Effector memory CD8-positive, alpha-beta T cell (primary cell): ENCODE data around the gene RPEL1.
A peak's percentile ranks its signal among the peaks of the same experiment; 100 is the strongest.

Experiments
- ATAC-seq: fragments of 150-1000 bp; cut with Tn5 transposase; replicated peaks from 2 replicates; pipeline ENCODE4 v1.10.0; 2021; ENCODE audit warnings: mild to moderate bottlenecking, moderate library complexity
- DNase-seq, 3 experiments: peaks; one replicate each; pipeline ENCODE4 v3.0.0; 2021
- H3K27ac Mint-ChIP-seq, 2 donors: one replicate each; pipeline ENCODE4 v1.8.0; 2022; ENCODE audit warnings: mild to moderate bottlenecking in 2 of 2, mixed read lengths in 2 of 2, moderate library complexity in 2 of 2
- H3K27me3 Mint-ChIP-seq, 2 donors: one replicate each; pipeline ENCODE4 v1.8.0; 2022; ENCODE audit warnings: mixed read lengths in 2 of 2
- H3K36me3 Mint-ChIP-seq: one replicate; pipeline ENCODE4 v1.8.0; 2022; ENCODE audit warnings: mild to moderate bottlenecking, moderate library complexity, mixed read lengths; ENCODE audit not compliant: insufficient read depth
- H3K4me1 Mint-ChIP-seq, 2 donors: one replicate each; pipeline ENCODE4 v1.8.0; 2022; ENCODE audit warnings: low read depth in 2 of 2, mixed read lengths in 2 of 2
- H3K4me3 Mint-ChIP-seq, 2 donors: one replicate each; pipeline ENCODE4 v1.8.0; 2022; ENCODE audit warnings: mild to moderate bottlenecking in 2 of 2, mixed read lengths in 2 of 2, moderate library complexity in 2 of 2
- H3K9me3 Mint-ChIP-seq, 2 donors: one replicate each; pipeline ENCODE4 v1.8.0; 2022; ENCODE audit warnings: mixed read lengths in 2 of 2

Gene RPEL1

DNA sequence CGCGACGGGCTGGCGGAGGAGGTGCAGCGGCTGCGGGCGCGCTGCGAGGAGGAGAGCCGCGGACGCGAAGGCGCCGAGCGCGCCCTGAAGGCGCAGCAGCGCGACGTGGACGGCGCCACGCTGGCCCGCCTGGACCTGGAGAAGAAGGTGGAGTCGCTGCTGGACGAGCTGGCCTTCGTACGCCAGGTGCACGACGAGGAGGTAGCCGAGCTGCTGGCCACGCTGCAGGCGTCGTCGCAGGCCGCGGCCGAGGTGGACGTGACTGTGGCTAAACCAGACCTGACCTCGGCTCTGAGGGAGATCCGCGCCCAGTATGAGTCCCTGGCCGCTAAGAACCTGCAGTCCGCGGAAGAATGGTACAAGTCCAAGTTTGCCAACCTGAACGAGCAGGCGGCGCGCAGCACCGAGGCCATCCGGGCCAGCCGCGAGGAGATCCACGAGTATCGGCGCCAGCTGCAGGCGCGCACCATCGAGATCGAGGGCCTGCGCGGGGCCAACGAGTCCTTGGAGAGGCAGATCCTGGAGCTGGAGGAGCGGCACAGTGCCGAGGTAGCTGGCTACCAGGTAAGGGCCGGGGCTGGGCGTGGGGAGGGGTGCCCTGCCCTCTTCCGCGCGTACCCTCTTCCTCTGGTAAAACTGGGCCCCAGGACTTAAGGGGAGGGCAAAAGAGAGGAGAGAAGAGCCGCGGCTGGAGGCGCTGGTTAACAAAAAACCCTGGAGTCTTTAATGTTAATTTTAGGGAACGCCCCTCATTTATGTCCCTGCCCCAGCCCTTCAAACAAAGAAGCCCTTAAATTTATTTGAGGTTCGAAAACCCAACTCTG is 32.2 kb downstream of the RPEL1 start:
- no peak for ATAC-seq
- Mint-ChIP-seq H3K36me3 (no peaks in the 10 kb centered on the region), H3K4me3 (no peak overlapping the region), H3K4me1 (peaks cover 5 to 16% of the 10 kb centered on the region in 2 donors), H3K9me3 (peaks cover 0 to 8% of the 10 kb centered on the region in 2 donors), H3K27ac (peak overlapping the region in 1 of 2 donors; percentile 44), H3K27me3 (peaks cover 58 to 85% of the 10 kb centered on the region in 2 donors)
- DNase-seq = no peak

DNA sequence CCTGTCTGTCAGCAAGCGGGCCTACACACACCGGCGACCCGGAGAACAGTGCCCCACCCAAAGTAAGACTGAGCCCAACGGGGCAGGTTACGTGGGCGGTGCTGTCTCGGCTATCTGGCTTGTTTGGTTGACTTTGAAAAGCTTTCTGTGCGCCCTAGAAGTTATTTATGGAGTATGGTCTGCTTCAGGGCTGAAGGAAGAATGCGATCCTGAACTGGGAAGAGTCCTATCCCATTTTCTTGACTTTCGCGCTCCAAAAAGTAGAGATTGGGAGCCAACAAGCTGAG is 32.8 kb downstream of the RPEL1 start:
- peaks cover 5 to 16% of the 10 kb centered on the region in 2 donors for H3K4me1 Mint-ChIP-seq
- no peaks in the 10 kb centered on the region for H3K36me3 Mint-ChIP-seq
- H3K27ac Mint-ChIP-seq = no peak overlapping the region
- ATAC-seq (no peak), DNase-seq (no peak)
- peaks cover 0 to 8% of the 10 kb centered on the region in 2 donors for H3K9me3 Mint-ChIP-seq
- H3K27me3 Mint-ChIP-seq = peaks cover 63 to 82% of the 10 kb centered on the region in 2 donors
- H3K4me3 Mint-ChIP-seq = peak overlapping the region; percentile 29 to 40

DNA sequence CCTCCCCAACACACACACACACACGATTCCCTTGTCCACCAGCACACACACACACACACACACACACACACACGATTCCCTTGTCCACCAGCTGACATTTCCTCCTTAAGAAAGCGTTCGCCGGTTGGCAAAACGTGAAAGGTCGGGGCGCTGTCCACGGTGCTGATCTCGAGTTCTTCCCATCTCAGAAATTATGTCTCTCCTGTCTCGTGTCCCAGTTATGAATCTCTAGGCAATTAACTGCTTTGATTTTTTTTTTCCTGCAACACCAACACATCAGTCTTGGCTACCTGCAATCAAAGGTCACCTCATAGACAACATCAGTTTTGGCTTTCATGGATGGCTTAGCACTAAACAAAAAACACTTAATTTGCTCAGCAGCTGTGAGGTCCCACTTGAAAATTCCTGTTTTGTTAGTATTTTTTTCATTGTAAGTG is 33.2 kb downstream of the RPEL1 start:
- ATAC-seq (no peak), DNase-seq (peak in 2 of 3 experiments; percentile 15 to 22)
- H3K27ac Mint-ChIP-seq = no peak overlapping the region
- peaks cover 67 to 78% of the 10 kb centered on the region in 2 donors for H3K27me3 Mint-ChIP-seq
- H3K4me1 Mint-ChIP-seq = peaks cover 5 to 16% of the 10 kb centered on the region in 2 donors
- H3K36me3 Mint-ChIP-seq = no peaks in the 10 kb centered on the region
- H3K9me3 Mint-ChIP-seq = peaks cover 0 to 8% of the 10 kb centered on the region in 2 donors
- peak overlapping the region; percentile 29 to 40 for H3K4me3 Mint-ChIP-seq

DNA sequence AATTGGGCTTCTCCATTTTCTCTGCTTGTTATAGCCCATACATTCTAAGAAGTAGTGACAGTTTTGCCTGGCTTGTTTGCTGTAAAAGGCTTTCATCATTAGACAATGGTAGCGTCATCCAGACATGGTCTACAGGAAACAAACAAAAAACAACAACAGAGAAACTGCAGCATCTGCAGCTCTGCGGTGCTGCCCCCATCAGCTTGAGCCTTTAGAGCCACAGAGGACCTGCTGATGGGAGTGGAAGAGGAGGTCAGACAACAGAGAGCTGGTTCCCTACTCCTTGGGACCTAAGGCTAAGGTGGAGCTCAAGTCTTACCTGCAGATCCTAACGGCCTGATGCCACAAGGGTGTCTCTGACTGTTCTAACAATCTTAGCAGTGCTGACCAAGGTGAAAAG is 34.3 kb downstream of the RPEL1 start:
- no peak overlapping the region for H3K4me3 Mint-ChIP-seq
- DNase-seq (no peak), ATAC-seq (no peak)
- H3K4me1 Mint-ChIP-seq = peaks cover 5 to 16% of the 10 kb centered on the region in 2 donors
- no peaks in the 10 kb centered on the region for H3K36me3 Mint-ChIP-seq
- no peak overlapping the region for H3K27ac Mint-ChIP-seq
- H3K27me3 Mint-ChIP-seq = peaks cover 76 to 85% of the 10 kb centered on the region in 2 donors
- H3K9me3 Mint-ChIP-seq = peaks cover 0 to 8% of the 10 kb centered on the region in 2 donors

DNA sequence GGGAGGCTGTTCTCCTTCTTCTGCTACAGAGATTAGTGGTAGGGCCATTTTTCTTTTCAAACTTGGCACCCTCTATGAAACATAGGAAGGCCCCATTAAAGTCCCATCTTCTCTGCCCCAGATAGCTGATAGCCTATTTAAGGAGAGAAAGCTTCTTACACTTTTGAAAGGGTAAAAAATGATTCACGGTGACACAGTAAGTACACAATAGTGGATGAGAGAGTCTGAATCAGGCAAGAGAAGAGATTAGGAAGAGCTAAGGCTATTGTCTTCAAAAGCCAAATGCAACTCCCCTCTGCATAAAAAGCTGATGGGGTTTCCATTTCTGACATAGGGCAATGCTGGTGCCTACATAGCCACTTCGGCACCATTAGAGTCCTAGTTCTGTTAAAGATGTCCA is 34.8 kb downstream of the RPEL1 start:
- peaks cover 72 to 85% of the 10 kb centered on the region in 2 donors for H3K27me3 Mint-ChIP-seq
- DNase-seq (no peak), ATAC-seq (no peak)
- no peak overlapping the region for H3K4me3 Mint-ChIP-seq
- H3K36me3 Mint-ChIP-seq = no peaks in the 10 kb centered on the region
- peaks cover 0 to 8% of the 10 kb centered on the region in 2 donors for H3K9me3 Mint-ChIP-seq
- no peak overlapping the region for H3K27ac Mint-ChIP-seq
- H3K4me1 Mint-ChIP-seq = peaks cover 5 to 16% of the 10 kb centered on the region in 2 donors

DNA sequence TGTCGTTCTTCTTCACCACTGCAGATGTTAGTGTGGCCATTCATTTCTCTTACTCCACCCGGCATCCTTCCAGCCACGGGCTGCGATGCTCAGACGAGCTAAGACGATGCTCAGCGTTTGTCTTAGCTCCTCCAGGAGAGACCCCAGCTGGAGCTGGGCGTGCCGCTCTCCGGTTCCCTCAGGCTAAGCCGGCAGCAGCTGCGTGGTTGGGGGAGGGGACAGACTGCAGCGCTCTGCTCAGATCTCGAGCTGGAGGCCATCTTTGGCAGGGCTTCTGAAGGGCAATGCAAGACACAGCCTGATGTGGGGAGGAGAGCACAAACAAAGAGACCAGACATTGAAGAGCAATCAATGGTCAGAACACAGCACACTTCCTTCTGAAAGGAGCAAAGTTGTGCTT is 36.1 kb downstream of the RPEL1 start:
- H3K9me3 Mint-ChIP-seq = peaks cover 0 to 8% of the 10 kb centered on the region in 2 donors
- peaks cover 5 to 11% of the 10 kb centered on the region in 2 donors for H3K4me1 Mint-ChIP-seq
- no peak overlapping the region for H3K27ac Mint-ChIP-seq
- DNase-seq = no peak
- H3K27me3 Mint-ChIP-seq = peaks cover 72 to 85% of the 10 kb centered on the region in 2 donors
- H3K4me3 Mint-ChIP-seq = no peak overlapping the region
- no peaks in the 10 kb centered on the region for H3K36me3 Mint-ChIP-seq
- ATAC-seq = no peak

DNA sequence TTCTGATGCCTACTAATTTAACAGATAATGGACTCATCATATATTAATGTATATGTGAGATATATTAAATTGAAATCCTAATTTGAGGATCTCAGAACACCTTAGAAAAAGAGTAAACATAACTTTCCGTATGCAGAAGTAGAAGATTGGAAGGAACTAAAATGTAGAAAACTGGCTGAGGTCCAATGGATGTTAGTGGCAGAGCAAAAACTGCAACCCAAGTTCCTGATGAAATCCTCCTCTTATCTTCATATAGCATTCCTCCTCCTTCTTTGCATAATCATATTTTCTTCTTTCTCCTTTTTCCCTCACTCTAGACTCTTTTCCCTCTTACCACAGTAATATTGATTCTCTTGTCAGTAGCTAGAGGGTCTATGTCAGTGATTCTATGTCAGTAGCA is 37.3 kb downstream of the RPEL1 start:
- Mint-ChIP-seq H3K36me3 (no peaks in the 10 kb centered on the region), H3K4me1 (peaks cover 5 to 9% of the 10 kb centered on the region in 2 donors), H3K27ac (no peak overlapping the region), H3K9me3 (peaks cover 0 to 8% of the 10 kb centered on the region in 2 donors), H3K4me3 (no peak overlapping the region), H3K27me3 (peaks cover 80 to 92% of the 10 kb centered on the region in 2 donors)
- no peak for DNase-seq
- no peak for ATAC-seq

DNA sequence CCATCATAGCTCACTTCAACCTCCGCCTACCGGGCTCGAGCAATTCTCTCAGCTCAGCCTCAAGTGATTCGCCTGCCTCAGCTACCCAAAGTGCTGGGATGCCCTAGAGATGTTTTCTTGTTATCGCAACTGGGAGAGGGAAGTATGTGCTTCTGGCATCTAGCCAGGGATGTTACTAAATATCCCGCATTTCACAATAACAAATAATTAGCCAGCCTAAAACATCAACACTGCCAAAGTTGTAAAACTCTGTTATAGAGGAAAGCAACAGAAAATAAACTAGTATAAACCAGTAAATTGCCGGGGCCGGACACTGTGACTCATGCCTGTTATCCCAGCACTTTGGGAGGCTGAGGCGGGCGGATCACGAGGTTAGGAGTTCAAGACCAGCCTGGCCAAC is 38.5 kb downstream of the RPEL1 start:
- Mint-ChIP-seq H3K4me3 (no peak overlapping the region), H3K9me3 (peaks cover 0 to 1% of the 10 kb centered on the region in 2 donors), H3K27me3 (peaks cover 83 to 92% of the 10 kb centered on the region in 2 donors), H3K36me3 (no peaks in the 10 kb centered on the region), H3K27ac (no peak overlapping the region), H3K4me1 (peaks cover 5 to 6% of the 10 kb centered on the region in 2 donors)
- DNase-seq (no peak), ATAC-seq (no peak)

DNA sequence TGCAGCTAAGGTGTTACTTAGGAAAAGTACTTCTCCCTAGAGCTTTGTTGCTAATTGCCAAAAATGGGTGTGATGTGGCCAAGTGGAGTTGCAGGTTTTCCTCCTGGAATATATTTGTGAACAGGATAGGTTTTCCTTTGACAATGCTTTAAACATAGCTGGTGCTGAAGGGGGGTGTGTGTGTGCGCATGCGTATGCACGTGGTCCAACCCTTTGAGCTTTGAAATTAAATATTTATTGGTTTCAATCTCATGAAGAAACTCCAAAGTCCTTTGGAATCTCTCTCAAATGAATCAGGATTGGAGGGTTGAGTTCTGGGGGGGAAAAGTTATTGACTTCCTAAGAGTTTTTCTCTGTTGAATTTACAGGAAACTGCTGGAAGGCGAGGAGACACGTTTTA is 42.3 kb downstream of the RPEL1 start:
- Mint-ChIP-seq H3K4me1 (no peaks in the 10 kb centered on the region), H3K9me3 (no peaks in the 10 kb centered on the region), H3K27me3 (peaks cover 70 to 77% of the 10 kb centered on the region in 2 donors), H3K4me3 (no peak overlapping the region), H3K27ac (no peak overlapping the region), H3K36me3 (no peaks in the 10 kb centered on the region)
- ATAC-seq (no peak), DNase-seq (no peak)

DNA sequence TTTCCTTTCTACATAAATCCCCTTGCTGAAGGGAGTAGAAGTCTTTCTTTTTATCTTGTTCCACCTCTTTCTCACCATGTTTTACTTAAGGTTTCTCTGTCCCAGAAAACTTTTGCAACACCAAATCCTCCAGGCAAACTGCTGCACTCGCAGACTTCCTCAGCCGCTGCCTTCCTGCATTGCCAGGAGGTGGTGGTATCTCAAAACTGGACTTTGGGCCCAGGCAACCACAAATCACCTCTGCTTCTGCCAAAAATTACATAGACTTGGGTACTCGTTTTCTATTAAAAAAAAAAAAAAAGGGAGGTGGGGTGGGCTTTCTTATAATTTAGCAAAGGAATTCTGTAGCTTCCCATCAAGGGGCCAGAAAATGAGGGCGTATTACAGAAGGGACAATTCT is 45.9 kb downstream of the RPEL1 start:
- Mint-ChIP-seq H3K36me3 (no peaks in the 10 kb centered on the region), H3K4me1 (no peaks in the 10 kb centered on the region), H3K9me3 (no peaks in the 10 kb centered on the region), H3K27me3 (peaks cover 40 to 48% of the 10 kb centered on the region in 2 donors), H3K4me3 (no peak overlapping the region), H3K27ac (no peak overlapping the region)
- no peak for DNase-seq
- ATAC-seq = no peak

DNA sequence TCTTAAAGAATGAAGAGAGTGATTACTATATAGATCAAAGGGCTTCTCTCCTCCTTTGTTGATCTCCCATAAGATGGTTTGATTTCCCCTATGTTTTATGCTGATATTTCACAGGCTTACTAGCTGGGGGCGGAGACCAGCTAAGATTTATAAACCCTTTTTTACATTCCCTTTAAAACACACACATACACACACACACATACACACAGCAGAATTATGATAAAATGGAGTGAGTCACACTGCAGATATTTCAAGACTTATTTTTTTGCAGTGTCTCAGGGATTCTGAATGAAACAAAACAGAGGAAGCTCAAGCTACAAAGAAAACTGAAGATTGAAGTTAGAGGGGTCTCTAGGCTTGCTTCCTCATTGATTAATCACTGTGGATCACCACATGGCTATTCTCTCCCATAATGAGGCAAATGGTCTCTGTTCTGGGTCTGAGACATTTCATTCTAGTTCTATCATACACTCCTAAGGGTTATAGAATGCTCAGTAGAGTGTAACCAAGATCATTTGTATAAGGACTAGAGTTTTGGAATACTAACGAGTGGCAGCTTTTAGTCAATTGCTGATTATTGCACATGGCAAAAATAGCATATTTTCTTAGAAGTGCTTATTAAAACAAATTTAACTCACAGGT is 49.8 kb downstream of the RPEL1 start:
- no peaks in the 10 kb centered on the region for H3K36me3 Mint-ChIP-seq
- no peak overlapping the region for H3K27ac Mint-ChIP-seq
- no peaks in the 10 kb centered on the region for H3K4me1 Mint-ChIP-seq
- no peaks in the 10 kb centered on the region for H3K9me3 Mint-ChIP-seq
- no peak overlapping the region for H3K4me3 Mint-ChIP-seq
- H3K27me3 Mint-ChIP-seq = peaks cover 5 to 10% of the 10 kb centered on the region in 2 donors
- ATAC-seq = no peak
- DNase-seq = no peak
